HG03103 (cell line): ENCODE results near the gene MAN2A2.

ENCODE experiments used
- ATAC-seq: cut with Tn5 transposase; IDR thresholded peaks from one replicate; pipeline ENCODE4 v1.9.1; 2021; ENCODE audit warnings: low read depth; ENCODE audit not compliant: unreplicated experiment

Gene MAN2A2

GRCh38 chr15:90936823-90937222 lies 33.7 kb downstream of the MAN2A2 start:
- no peak for ATAC-seq

- ATAC-seq: no peak
These were observed 35.2 kb downstream of the MAN2A2 start for GRCh38 chr15:90938261-90938660.

DNA sequence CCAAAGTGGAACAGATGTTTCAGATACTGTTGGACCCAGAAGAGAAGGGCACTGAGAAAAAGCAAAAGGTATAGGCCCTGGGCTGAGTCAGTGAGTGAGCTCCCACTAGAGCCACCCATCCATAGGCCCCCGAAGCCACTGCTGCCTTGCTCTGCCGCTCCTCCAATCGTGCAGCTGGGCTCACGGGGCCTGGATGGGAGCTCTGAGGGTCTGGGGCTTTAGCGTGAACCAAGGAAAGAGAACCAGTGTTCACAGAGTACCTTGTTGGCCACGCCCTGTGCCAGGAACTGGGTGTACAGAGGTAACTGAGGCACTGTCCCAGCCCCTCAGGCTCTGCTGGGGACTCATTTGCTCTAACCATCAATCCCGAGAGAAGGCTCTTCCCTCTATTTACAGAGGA lies 36.7 kb downstream of the MAN2A2 start:
- no peak for ATAC-seq

DNA sequence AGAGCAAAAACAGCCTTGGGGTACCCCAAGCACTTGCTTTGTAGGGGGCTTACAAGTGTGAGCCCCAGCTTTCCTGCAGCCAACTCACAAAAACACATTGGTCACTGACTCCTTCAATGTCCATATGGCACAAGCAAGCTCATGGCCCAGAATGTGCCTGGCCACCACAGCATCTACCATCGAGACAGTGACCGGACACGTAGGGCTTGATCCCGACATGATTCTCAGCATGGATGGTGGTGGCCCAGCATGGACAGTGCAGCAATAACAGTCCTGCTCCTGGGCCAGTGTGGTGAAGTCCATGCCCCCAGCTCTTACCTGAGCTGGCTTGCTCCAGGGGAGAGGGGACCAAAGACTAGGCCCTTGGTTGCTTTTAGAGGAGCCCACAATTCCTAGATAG lies 37.9 kb downstream of the MAN2A2 start:
- no peak for ATAC-seq

DNA sequence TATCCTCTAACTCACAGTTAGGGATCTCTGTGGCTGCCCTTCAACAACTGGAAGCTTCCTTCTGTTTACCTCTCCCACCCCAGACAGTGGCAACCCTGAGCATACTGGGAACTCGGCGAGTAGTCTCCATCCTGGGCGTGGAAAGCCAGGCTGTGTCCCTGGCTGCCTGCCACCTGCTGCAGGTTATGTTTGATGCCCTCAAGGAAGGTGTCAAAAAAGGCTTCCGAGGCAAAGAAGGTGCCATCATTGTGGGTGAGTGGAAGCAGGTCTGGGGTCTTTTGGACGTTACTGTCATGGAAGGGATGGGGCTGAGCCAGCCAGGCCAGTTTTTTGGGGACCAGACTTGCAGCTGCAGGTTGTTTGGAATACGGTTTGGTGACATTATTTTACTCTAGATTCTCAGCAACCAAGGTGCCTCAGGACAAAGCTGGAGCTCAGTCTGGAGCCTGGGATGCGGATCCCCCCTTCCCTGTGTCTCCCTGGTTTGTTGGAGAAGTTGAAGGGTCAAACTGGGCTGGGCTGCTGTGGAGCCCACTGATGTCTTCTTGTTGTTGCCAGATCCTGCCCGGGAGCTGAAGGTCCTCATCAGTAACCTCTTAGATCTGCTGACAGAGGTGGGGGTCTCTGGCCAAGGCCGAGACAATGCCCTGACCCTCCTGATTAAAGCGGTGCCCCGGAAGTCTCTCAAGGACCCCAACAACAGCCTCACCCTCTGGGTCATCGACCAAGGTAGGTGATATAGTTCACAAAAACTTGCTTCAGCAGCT lies 39.4 kb downstream of the MAN2A2 start:
- ATAC-seq: no peak

GRCh38 chr15:90945091-90945490 lies 42.0 kb downstream of the MAN2A2 start:
- no peak for ATAC-seq

DNA sequence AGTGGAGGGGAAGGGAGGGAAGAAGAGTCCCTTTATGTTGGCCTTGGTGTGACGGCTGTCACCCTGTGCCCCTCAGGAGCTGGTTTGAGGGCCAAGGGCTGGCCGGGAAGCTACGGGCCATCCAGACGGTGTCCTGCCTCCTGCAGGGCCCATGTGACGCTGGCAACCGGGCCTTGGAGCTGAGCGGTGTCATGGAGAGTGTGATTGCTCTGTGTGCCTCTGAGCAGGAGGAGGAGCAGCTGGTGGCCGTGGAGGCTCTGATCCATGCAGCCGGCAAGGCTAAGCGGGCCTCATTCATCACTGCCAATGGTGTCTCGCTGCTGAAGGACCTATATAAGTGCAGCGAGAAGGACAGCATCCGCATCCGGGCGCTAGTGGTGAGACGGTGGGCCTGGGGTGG lies 43.4 kb downstream of the MAN2A2 start:
- no peak for ATAC-seq

DNA sequence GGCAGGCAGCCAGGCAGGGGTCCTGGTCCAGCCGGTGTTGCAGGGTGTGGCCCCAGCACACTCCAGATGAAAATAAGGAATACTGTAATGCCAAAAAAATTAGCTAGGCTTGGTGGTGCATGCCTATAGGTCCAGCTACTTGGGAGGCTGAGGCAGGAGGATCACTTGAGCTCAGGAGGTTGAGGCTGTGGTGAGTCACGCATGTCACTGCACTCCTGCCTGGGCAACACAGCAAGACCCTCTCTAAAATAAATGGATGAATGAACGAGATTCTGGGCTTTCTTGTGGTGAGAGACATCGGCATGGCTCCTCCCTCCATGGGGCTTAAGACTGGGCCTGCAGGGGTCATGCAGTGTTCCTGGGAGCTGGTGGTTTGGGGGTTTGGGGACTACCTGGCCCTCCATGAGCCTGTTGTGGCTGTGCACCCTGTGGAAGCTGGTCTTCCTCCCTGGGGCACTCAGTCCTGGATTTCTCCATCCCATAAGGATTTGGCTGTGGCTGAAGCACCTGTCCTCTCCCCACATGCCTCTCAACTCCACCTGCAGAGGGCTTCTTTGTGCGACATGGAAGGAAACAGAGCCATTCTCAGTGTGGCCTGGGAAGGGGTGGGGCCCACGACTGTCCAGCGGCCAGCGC lies 44.0 kb downstream of the MAN2A2 start:
- ATAC-seq: no peak

DNA sequence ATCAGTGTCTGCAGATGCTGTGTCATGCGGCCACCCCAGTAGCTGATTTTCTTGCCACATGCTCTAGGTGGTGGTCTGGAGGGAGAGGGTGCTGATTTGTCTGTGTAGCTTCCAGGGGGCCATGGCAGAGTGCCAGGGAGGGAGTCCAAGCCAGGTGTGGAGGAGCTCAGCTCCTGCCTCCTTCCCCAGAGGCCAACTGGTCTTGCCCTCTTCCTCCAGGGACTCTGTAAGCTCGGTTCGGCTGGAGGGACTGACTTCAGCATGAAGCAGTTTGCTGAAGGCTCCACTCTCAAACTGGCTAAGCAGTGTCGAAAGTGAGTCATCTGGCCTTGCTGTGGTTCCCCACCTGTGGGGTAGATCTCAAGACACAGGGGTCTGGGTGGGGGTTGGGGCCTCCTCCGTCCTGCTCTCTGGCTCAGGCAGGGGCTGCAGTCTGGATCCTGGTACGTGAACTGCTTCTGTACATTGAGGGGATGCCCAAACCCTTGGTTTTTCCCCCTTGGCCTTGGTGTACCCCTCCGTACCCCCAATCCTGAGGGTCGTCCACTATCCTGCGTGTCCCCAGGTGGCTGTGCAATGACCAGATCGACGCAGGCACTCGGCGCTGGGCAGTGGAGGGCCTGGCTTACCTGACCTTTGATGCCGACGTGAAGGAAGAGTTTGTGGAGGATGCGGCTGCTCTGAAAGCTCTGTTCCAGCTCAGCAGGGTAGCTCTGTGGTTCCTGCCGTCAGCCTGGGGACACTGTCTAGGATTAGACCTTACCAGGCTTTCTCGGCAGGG lies 44.7 kb downstream of the MAN2A2 start:
- ATAC-seq: no peak

DNA sequence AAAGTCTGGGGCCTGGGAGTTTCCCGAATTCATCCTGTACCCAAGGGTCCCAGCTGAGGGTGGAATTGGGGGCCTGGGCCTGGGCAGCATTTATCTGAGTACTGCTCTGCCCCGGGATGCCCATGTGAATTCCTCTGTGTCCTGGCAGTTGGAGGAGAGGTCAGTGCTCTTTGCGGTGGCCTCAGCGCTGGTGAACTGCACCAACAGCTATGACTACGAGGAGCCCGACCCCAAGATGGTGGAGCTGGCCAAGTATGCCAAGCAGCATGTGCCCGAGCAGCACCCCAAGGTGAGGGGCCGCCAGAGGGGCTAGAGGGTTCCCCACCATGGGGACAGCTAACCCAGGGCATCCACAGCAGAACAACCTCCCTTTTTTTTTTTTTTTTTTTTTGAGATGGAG lies 45.4 kb downstream of the MAN2A2 start:
- ATAC-seq: no peak

DNA sequence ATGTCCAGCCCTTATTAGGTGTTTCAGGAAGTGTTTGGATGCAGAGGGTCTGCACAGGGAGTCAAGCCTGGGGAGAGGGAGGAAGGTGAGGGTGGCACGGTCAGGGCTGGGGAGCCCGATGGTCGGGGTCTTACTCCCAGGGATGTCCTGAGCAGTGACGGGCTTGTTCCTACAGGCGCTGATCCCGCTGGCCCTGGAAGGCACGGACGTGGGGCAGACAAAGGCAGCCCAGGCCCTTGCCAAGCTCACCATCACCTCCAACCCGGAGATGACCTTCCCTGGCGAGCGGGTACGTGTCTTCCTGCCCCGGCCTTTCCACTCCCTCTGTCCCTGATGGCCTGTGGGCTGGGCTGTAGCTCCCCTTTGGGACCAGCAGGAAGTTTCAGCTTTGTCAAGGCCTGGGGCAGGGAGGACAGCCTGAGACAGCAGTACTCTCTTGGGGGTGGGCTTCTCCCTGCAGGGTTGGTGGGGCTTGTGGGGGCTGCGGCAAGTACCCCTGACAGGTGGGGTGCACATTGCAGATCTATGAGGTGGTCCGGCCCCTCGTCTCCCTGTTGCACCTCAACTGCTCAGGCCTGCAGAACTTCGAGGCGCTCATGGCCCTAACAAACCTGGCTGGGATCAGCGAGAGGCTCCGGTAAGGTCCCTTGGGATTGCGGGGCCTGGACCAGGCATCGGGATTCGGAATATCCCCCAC lies 47.0 kb downstream of the MAN2A2 start:
- ATAC-seq: no peak

DNA sequence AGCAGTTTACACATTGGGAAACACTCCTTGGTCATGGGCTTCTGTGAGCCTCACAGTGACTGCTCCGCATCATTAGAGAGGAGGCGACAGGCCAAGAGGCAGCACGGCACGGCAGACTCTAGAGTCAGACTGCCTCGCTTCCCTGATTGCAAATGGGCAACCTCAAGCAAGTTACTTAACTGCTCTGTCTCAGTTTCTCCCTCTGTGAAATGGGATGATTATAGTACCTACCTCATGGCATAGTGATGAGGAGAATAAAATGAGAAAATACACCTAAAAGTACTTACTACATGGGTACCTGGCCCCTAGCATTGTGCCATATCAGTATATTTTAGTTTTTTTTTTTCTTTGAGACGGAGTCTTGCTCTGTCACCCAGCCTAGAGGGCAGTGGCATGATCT lies 47.6 kb downstream of the MAN2A2 start:
- no peak for ATAC-seq

- no peak for ATAC-seq
These were observed 50.0 kb downstream of the MAN2A2 start for GRCh38 chr15:90952901-90953677.

GRCh38 chr15:90953947-90954711 lies 51.0 kb downstream of the MAN2A2 start:
- ATAC-seq: no peak

- peak; percentile 92 for ATAC-seq
These were observed 51.9 kb downstream of the MAN2A2 start, which contains the start of gene RCCD1 for GRCh38 chr15:90954712-90955623. RCCD1 (plus strand) TSS chr15:90954884; CDS start chr15:90956735, 1,851 bp downstream.

DNA sequence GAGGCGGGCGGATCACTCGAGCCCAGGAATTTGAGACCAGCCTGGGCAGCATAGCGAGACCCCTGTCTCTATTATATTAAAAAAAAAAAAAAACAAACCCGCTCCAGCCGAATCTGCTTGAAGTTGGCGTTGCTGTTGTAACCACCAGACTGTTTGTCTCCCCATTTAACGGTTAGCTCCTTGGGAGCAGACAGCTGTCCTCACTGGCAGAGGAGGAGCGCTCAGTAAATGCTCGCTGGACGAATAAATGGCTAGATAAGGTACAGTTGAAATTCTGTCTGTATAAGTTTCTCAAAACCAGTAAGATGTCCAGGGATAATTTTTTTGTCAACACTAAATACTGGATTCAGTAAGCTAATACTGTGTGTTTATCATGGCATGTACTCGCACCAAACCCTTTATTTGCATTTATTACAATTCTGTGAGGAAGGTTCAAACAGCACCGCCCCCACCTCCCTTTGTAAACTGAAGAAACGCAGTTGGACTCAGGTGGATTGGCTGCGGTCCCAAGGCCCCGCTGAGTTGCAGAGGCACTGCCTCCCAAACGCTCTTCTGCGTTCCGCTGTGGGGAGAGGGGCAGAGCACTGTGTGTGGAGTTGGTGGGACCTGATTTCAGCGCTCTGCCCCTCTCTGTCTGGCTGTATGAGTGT lies 52.6 kb downstream of the MAN2A2 start:
- ATAC-seq: no peak

GRCh38 chr15:90956274-90957030 lies 53.4 kb downstream of the MAN2A2 start:
- ATAC-seq: no peak
